GM12878 (cell line): ENCODE data around the gene SCAMP4. TPM values are rescaled to one million over a fixed set of nuclear protein-coding genes. Genes with fewer than 3 reads are reported as not detected.

ENCODE experiments used
- ASH2L ChIP-seq: fragments of 300-600, 200-600 bp; sonication (generic); IDR thresholded peaks from 2 replicates; pipeline ENCODE4 v1.6.1; 2017; ENCODE audit warnings: low read depth, mild to moderate bottlenecking, borderline replicate concordance
- ATF2 ChIP-seq: IDR thresholded peaks from 2 replicates; pipeline ENCODE4 v1.6.1; 2012; ENCODE audit warnings: low read length, inconsistent platforms
- ATF3 ChIP-seq: IDR thresholded peaks from 2 replicates; pipeline ENCODE4 v1.6.1; 2011; ENCODE audit warnings: low read depth, mild to moderate bottlenecking, low read length, moderate library complexity, borderline replicate concordance; ENCODE audit errors: extremely low read depth
- BCL3 ChIP-seq: IDR thresholded peaks from 2 replicates; pipeline ENCODE4 v1.6.1; 2011; ENCODE audit warnings: borderline replicate concordance, low read depth, mild to moderate bottlenecking, moderate library complexity, low read length; ENCODE audit not compliant: insufficient read depth, poor library complexity, severe bottlenecking
- CBFB ChIP-seq: IDR thresholded peaks from 2 replicates; pipeline ENCODE4 v1.6.1; 2016; ENCODE audit warnings: antibody characterized with exemption, low read depth
- CBX3 ChIP-seq: fragments of 200-600 bp; sonication (generic); IDR thresholded peaks from 2 replicates; pipeline ENCODE4 v1.6.1; 2016; ENCODE audit warnings: low read depth, borderline replicate concordance
- CBX5 ChIP-seq: sonication (generic); IDR thresholded peaks from 2 replicates; pipeline ENCODE4 v1.6.1; 2016; ENCODE audit warnings: low read depth, moderate library complexity, mild to moderate bottlenecking, inconsistent platforms
- CHD1 ChIP-seq: IDR thresholded peaks from 2 replicates; pipeline ENCODE4 v1.6.1; 2012; ENCODE audit warnings: low read depth, low read length, improper control_type of control experiment
- CREM ChIP-seq: IDR thresholded peaks from 2 replicates; pipeline ENCODE4 v1.6.1; 2014; ENCODE audit warnings: antibody characterized with exemption, low read depth
- ELK1 ChIP-seq: IDR thresholded peaks from 2 replicates; pipeline ENCODE4 v1.6.1; 2012; ENCODE audit warnings: low read depth, low read length, improper control_type of control experiment
- GATAD2B ChIP-seq: fragments of 450-650 bp; conservative IDR thresholded peaks from 2 replicates; pipeline ENCODE4 v1.6.1; 2017; ENCODE audit warnings: low read depth, mild to moderate bottlenecking, moderate library complexity
- HDAC6 ChIP-seq: fragments of 200-600 bp; sonication (generic); IDR thresholded peaks from one replicate; pipeline ENCODE4 v1.8.0; 2017; ENCODE audit warnings: antibody characterized with exemption; ENCODE audit not compliant: unreplicated experiment
- HDGF ChIP-seq: fragments of 450-650 bp; IDR thresholded peaks from 2 replicates; pipeline ENCODE4 v1.6.1; 2016; ENCODE audit warnings: antibody characterized with exemption
- IKZF2 ChIP-seq, 2 experiments: fragments of 450-650 bp; IDR thresholded peaks; 2 replicates each; pipeline ENCODE4 v1.6.1; 2017; ENCODE audit warnings: mild to moderate bottlenecking in 2 of 2, moderate library complexity in 2 of 2
- KDM1A ChIP-seq: fragments of 200-600 bp; sonication (generic); IDR thresholded peaks from 2 replicates; pipeline ENCODE4 v1.6.1; 2016; ENCODE audit warnings: borderline replicate concordance
- MTA2 ChIP-seq: fragments of 450-650 bp; IDR thresholded peaks from 2 replicates; pipeline ENCODE4 v1.6.1; 2016; ENCODE audit warnings: low read depth, mild to moderate bottlenecking, moderate library complexity
- MXI1 ChIP-seq: fragments of 150-350 bp; IDR thresholded peaks from 2 replicates; pipeline ENCODE4 v1.6.1; 2011; ENCODE audit warnings: low read depth, mild to moderate bottlenecking, inconsistent platforms, low read length, improper control_type of control experiment
- NFIC ChIP-seq: IDR thresholded peaks from 2 replicates; pipeline ENCODE4 v1.6.1; 2012; ENCODE audit warnings: low read depth, mild to moderate bottlenecking, inconsistent platforms, low read length, moderate library complexity
- NKRF ChIP-seq: fragments of 450-650 bp; conservative IDR thresholded peaks from 2 replicates; pipeline ENCODE4 v1.6.1; 2017; ENCODE audit warnings: mild to moderate bottlenecking, moderate library complexity
- POU2F2 ChIP-seq: IDR thresholded peaks from 3 replicates; pipeline ENCODE4 v1.6.1; 2011; ENCODE audit warnings: low read depth, mild to moderate bottlenecking, low read length, borderline replicate concordance
- RAD51 ChIP-seq: fragments of 450-650 bp; IDR thresholded peaks from 2 replicates; pipeline ENCODE4 v1.6.1; 2016; ENCODE audit warnings: moderate library complexity, mild to moderate bottlenecking, inconsistent platforms
- RCOR1 ChIP-seq: conservative IDR thresholded peaks from 2 replicates; pipeline ENCODE4 v1.6.1; 2012; ENCODE audit warnings: low read depth, low read length, improper control_type of control experiment
- SUZ12 ChIP-seq: fragments of 200-600 bp; sonication (generic); IDR thresholded peaks from one replicate; pipeline ENCODE4 v1.6.1; 2018; ENCODE audit warnings: antibody characterized with exemption, mild to moderate bottlenecking; ENCODE audit not compliant: unreplicated experiment
- TCF3 ChIP-seq: IDR thresholded peaks from 2 replicates; pipeline ENCODE4 v1.6.1; 2012; ENCODE audit warnings: low read depth, mild to moderate bottlenecking, low read length, borderline replicate concordance; ENCODE audit not compliant: insufficient read depth
- TCF7 ChIP-seq: IDR thresholded peaks from 2 replicates; pipeline ENCODE4 v1.6.1; 2014; ENCODE audit warnings: antibody characterized with exemption, borderline replicate concordance
- polyA plus RNA-seq, 11 experiments: library from polyadenylated mRNA; depleted of rRNA in 4 of 11; unstranded in 6 of 11; stranded (reverse) in 5 of 11; fragments of >200 nt; fragmentation: Nextera tagmentation in 4 of 11; fragmentation: Illumina TruSeq in 1 of 11; extraction: Ambion mirVana in 4 of 11; extraction: Trizol in 1 of 11; gene quantifications; 1 replicate in 1 of 11; 2 replicates in 10 of 11; pipeline versions ENCODE4 v1.2.1 to v1.2.3, GENCODE V29; 2011 to 2016; ENCODE audit warnings: inconsistent platforms in 2 of 11, missing spikeins in 2 of 11, low read depth in 1 of 11
- total RNA-seq, 4 experiments: library from RNA; depleted of rRNA in 3 of 4; stranded (reverse); fragments of >200 nt in 3 of 4; fragmentation: Illumina TruSeq in 1 of 4; extraction: Trizol in 1 of 4; gene quantifications; 2 replicates each; pipeline versions ENCODE4 v1.2.1 to v1.2.3, GENCODE V29; 2013 to 2021

Gene SCAMP4
- total and polyA plus RNA-seq, 10 of the 15 experiments (the other 5 are each of a cell fraction or from before 2014, with no cell fraction given): 0.63 to 34.7 (median 12.8) TPM

- TF ChIP-seq ATF3 (peak; percentile 89), TCF7 (no peak), NKRF (peak; percentile 96), ASH2L (no peak), POU2F2 (peak; percentile 80; the same call in 2 of the 3 replicates), CBX5 (no peak), CBFB (peak; percentile 32; the same call in 1 of the 2 replicates), ELK1 (peak; percentile 96), MTA2 (no peak), CBX3 (no peak), KDM1A (no peak), CHD1 (no peak), MXI1 (peak; percentile 81; the same call in 1 of the 2 replicates), SUZ12 (no peak), BCL3 (peak; percentile 88), NFIC (no peak), IKZF2 (IDR thresholded peaks at IDR 0.05) (no peak; a peak in 1 of 4 replicates), HDAC6 (no peak), CREM (peak; percentile 76), RAD51 (peak; percentile 87), HDGF (peak; percentile 67), ATF2 (no peak), GATAD2B (peak; percentile 95), RCOR1 (0 out of 2 replicates have a peak, but pooled peaks have one; percentile 26), TCF3 (no peak)
Measured at GRCh38 chr19:1875646-1876495, 29.3 kb upstream of the SCAMP4 start (continued).
